SK-N-SH (cell line): ENCODE data around the gene C9orf50.

Experiments
- CTCF ChIP-seq: fragments of 200-600 bp; sonication (generic); IDR thresholded peaks from 2 replicates; pipeline ENCODE4 v1.6.1; 2017; ENCODE audit warnings: antibody characterized with exemption, mild to moderate bottlenecking, moderate library complexity
- EP300 ChIP-seq, 2 experiments: IDR thresholded peaks; 2 replicates each; pipeline versions ENCODE4 v1.4.0 to v1.6.1; 2012; ENCODE audit warnings: borderline replicate concordance in 1 of 2, low read depth in 1 of 2, low read length in 1 of 2
- EZH2phosphoT487 ChIP-seq: fragments of 200-600 bp; sonication (generic); IDR thresholded peaks from 2 replicates; pipeline ENCODE4 v1.6.1; 2017; ENCODE audit warnings: low read depth, mixed run types, mild to moderate bottlenecking, antibody characterized with exemption, moderate library complexity, borderline replicate concordance
- FOSL2 ChIP-seq: IDR thresholded peaks from 2 replicates; pipeline ENCODE4 v1.4.0; 2012; ENCODE audit warnings: low read depth, mild to moderate bottlenecking, moderate library complexity, borderline replicate concordance
- FOXJ3 ChIP-seq: sonication (generic); formaldehyde crosslinking; IDR thresholded peaks from 2 replicates; pipeline ENCODE4 v1.5.1; 2020; ENCODE audit warnings: mild to moderate bottlenecking, missing genetic modification reagents
- NFIC ChIP-seq: IDR thresholded peaks from 2 replicates; pipeline ENCODE4 v1.4.0; 2012; ENCODE audit warnings: borderline replicate concordance
- RAD21 ChIP-seq: IDR thresholded peaks from 2 replicates; pipeline ENCODE4 v1.6.1; 2012; ENCODE audit warnings: mild to moderate bottlenecking, low read length
- RFX5 ChIP-seq: IDR thresholded peaks from 2 replicates; pipeline ENCODE4 v1.6.1; 2012; ENCODE audit warnings: mild to moderate bottlenecking, improper control_type of control experiment, low read length
- RXRA ChIP-seq: IDR thresholded peaks from 2 replicates; pipeline ENCODE4 v1.4.0; 2012; ENCODE audit warnings: low read depth, mild to moderate bottlenecking, borderline replicate concordance
- TAF1 ChIP-seq: IDR thresholded peaks from 2 replicates; pipeline ENCODE4 v1.6.1; 2012; ENCODE audit warnings: low read depth, mild to moderate bottlenecking, low read length, moderate library complexity, borderline replicate concordance
- TF ChIP-seq, protein P1 (sequence below): fragments of 150-350 bp; IDR thresholded peaks from 2 replicates; pipeline ENCODE4 v1.6.1; 2017; ENCODE audit warnings: antibody characterized with exemption, low read length, low read depth, borderline replicate concordance
- TF ChIP-seq, protein P2 (sequence below): IDR thresholded peaks from 2 replicates; pipeline ENCODE4 v1.4.0; 2012; ENCODE audit warnings: low read depth, borderline replicate concordance
- TF ChIP-seq, protein P3 (sequence below): IDR thresholded peaks from 2 replicates; pipeline ENCODE4 v1.6.1; 2012; ENCODE audit warnings: mild to moderate bottlenecking, low read depth, low read length, moderate library complexity

DNA sequence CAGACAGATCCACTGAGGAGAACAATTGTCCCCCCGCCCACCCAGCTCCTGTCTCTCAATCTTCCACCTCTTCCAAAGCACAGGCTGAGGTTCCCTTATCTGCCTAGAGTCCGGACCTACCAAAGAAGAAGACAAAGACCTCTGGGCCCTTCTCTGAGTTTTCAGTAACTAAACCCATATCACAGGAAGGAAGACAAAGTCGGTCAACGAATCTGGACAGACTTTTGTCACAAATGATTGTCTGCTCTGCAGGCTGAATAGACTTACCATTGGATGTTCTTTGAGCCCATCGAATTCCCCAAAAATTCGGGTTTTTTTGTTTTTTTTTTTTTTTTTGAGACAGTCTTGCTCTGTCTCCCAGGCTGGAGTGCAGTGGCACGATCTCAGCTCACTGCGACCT lies 58.0 kb downstream of the C9orf50 start:
- TF ChIP-seq, protein P1, sequence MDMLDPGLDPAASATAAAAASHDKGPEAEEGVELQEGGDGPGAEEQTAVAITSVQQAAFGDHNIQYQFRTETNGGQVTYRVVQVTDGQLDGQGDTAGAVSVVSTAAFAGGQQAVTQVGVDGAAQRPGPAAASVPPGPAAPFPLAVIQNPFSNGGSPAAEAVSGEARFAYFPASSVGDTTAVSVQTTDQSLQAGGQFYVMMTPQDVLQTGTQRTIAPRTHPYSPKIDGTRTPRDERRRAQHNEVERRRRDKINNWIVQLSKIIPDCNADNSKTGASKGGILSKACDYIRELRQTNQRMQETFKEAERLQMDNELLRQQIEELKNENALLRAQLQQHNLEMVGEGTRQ, result no peak
- TF ChIP-seq FOXJ3 (CRISPR knock-in tag) (no peak), CTCF (no peak), RAD21 (no peak), NFIC (no peak), FOSL2 (no peak), RFX5 (no peak), TAF1 (no peak), EZH2phosphoT487 (no peak), EP300 (IDR thresholded peaks at IDR 0.05; ENCODE audit: borderline replicate concordance in 1 of 2, low read depth in 1 of 2, low read length in 1 of 2) (no peak), RXRA (no peak)
- TF ChIP-seq, protein P2, sequence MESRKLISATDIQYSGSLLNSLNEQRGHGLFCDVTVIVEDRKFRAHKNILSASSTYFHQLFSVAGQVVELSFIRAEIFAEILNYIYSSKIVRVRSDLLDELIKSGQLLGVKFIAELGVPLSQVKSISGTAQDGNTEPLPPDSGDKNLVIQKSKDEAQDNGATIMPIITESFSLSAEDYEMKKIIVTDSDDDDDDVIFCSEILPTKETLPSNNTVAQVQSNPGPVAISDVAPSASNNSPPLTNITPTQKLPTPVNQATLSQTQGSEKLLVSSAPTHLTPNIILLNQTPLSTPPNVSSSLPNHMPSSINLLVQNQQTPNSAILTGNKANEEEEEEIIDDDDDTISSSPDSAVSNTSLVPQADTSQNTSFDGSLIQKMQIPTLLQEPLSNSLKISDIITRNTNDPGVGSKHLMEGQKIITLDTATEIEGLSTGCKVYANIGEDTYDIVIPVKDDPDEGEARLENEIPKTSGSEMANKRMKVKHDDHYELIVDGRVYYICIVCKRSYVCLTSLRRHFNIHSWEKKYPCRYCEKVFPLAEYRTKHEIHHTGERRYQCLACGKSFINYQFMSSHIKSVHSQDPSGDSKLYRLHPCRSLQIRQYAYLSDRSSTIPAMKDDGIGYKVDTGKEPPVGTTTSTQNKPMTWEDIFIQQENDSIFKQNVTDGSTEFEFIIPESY, result no peak
- TF ChIP-seq, protein P3, sequence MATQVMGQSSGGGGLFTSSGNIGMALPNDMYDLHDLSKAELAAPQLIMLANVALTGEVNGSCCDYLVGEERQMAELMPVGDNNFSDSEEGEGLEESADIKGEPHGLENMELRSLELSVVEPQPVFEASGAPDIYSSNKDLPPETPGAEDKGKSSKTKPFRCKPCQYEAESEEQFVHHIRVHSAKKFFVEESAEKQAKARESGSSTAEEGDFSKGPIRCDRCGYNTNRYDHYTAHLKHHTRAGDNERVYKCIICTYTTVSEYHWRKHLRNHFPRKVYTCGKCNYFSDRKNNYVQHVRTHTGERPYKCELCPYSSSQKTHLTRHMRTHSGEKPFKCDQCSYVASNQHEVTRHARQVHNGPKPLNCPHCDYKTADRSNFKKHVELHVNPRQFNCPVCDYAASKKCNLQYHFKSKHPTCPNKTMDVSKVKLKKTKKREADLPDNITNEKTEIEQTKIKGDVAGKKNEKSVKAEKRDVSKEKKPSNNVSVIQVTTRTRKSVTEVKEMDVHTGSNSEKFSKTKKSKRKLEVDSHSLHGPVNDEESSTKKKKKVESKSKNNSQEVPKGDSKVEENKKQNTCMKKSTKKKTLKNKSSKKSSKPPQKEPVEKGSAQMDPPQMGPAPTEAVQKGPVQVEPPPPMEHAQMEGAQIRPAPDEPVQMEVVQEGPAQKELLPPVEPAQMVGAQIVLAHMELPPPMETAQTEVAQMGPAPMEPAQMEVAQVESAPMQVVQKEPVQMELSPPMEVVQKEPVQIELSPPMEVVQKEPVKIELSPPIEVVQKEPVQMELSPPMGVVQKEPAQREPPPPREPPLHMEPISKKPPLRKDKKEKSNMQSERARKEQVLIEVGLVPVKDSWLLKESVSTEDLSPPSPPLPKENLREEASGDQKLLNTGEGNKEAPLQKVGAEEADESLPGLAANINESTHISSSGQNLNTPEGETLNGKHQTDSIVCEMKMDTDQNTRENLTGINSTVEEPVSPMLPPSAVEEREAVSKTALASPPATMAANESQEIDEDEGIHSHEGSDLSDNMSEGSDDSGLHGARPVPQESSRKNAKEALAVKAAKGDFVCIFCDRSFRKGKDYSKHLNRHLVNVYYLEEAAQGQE, result no peak
